Measurements from ENCODE around the gene TNRC18.
"Not testable (repeated sequence)": the region's sequence is repeated elsewhere in the genome, so short reads cannot be mapped to it uniquely, and the experiment has no call there.

DNA sequence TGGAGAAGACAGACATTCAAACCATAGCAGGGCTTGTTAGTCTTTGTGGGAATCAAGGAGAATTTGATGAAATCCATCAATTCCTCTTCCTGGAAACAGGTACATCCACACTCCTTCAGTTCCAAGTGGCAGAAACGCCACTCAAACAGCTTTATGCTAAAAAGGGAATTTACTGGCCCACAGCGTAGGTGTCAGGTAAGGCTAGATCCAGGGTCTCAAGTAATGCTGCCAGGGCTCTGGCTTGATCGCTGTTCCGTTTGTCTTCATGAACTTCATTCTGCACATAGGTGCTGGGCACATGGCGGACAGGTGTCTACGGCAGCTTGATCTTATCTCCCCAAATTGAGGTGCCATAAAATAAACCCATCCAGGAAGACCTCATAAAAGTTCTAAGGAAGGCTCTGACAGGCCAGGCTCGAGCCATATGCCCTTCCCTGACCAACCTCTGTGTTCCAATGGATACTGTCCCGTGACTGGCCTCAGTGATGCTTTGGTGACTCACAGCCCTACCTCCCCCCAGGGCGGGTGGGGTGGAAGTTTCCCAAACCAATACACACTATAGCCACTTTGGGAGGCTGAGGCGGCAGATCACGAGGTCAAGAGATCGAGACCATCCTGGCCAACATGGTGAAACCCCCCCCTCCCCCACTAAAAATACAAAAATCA is 153.5 kb downstream of the TNRC18 start:
- TF ChIP-seq MTA3 (IDR thresholded peaks at IDR 0.05; ENCODE audit: borderline replicate concordance); JUND (IDR thresholded peaks at IDR 0.05; ENCODE audit: borderline replicate concordance, low read depth, low read length); JUND (tag; IDR thresholded peaks at IDR 0.05; ENCODE audit: borderline replicate concordance, low read depth, low read length); RFX5 (IDR thresholded peaks at IDR 0.05; ENCODE audit: low read depth, low read length); KDM1A (IDR thresholded peaks at IDR 0.05); ZNF76 (CRISPR knock-in tag; IDR thresholded peaks at IDR 0.05; ENCODE audit: borderline replicate concordance); ZNF75A (CRISPR knock-in tag; IDR thresholded peaks at IDR 0.05); SMARCE1 (IDR thresholded peaks at IDR 0.05): not testable (repeated sequence)
- TF ChIP-seq, protein P1, sequence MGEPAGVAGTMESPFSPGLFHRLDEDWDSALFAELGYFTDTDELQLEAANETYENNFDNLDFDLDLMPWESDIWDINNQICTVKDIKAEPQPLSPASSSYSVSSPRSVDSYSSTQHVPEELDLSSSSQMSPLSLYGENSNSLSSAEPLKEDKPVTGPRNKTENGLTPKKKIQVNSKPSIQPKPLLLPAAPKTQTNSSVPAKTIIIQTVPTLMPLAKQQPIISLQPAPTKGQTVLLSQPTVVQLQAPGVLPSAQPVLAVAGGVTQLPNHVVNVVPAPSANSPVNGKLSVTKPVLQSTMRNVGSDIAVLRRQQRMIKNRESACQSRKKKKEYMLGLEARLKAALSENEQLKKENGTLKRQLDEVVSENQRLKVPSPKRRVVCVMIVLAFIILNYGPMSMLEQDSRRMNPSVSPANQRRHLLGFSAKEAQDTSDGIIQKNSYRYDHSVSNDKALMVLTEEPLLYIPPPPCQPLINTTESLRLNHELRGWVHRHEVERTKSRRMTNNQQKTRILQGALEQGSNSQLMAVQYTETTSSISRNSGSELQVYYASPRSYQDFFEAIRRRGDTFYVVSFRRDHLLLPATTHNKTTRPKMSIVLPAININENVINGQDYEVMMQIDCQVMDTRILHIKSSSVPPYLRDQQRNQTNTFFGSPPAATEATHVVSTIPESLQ (CRISPR knock-in tag; IDR thresholded peaks at IDR 0.05): not testable (repeated sequence)
- TF ChIP-seq, protein P2, sequence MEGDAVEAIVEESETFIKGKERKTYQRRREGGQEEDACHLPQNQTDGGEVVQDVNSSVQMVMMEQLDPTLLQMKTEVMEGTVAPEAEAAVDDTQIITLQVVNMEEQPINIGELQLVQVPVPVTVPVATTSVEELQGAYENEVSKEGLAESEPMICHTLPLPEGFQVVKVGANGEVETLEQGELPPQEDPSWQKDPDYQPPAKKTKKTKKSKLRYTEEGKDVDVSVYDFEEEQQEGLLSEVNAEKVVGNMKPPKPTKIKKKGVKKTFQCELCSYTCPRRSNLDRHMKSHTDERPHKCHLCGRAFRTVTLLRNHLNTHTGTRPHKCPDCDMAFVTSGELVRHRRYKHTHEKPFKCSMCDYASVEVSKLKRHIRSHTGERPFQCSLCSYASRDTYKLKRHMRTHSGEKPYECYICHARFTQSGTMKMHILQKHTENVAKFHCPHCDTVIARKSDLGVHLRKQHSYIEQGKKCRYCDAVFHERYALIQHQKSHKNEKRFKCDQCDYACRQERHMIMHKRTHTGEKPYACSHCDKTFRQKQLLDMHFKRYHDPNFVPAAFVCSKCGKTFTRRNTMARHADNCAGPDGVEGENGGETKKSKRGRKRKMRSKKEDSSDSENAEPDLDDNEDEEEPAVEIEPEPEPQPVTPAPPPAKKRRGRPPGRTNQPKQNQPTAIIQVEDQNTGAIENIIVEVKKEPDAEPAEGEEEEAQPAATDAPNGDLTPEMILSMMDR (IDR thresholded peaks at IDR 0.05 in 2 of 3, conservative IDR thresholded peaks at IDR 0.05 in 1 of 3; ENCODE audit: insufficient read depth in 2 of 3, low read depth in 1 of 3, low read length in 3 of 3): not testable (repeated sequence)
